NCI-H1092 treated with DMSO at 0.1 percent for 48 hours (cell line): ENCODE measurements around the gene INHBE.
"Not testable (repeated sequence)": the region's sequence is repeated elsewhere in the genome, so short reads cannot be mapped to it uniquely, and the experiment has no call there.

Source experiments
- DNase-seq: peaks from one replicate; lab custom pipeline; 2025; lab: John Stamatoyannopoulos, UW

The INHBE gene

DNA sequence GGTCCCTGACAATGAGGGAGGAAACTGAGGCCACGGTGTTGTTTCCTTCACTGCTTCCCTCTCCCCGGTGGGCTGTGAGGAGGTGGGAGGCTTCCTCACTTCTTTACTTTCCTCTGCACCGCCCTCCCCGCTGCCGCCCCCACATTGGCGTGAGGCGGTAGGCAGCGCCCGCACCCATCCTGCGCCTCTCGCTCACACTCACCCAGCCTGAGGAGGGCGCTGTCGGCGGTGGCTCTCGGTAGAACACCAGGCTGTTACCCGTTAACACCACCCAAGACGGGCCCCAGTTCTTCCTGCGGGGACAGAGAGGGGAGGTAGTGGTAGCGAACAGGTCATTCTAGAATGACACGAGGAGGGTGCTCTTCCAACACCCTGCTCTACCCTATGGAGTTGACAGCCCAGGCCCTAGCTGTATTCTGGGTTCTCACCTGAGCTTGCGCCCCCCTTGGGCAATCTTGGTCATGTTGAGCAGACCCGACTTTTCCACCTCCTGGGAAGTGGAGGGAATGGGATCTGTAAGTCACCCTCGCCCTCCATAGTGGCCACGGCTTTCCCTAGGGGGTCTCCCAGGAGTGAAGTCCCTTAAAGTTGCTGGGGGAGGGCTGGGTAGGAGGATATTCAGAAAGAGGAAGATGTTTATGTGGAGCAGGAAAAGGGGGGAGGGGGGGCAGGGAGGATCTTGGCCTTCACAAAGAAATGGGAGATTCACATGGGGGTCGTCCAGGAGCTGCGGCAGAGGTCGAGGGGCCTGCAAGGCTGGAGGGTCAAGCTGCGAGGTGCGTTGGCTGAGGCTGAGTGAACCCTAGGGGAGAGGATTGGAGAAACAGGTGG lies 21.3 kb downstream of the INHBE start:
- DNase-seq = no peak

DNA sequence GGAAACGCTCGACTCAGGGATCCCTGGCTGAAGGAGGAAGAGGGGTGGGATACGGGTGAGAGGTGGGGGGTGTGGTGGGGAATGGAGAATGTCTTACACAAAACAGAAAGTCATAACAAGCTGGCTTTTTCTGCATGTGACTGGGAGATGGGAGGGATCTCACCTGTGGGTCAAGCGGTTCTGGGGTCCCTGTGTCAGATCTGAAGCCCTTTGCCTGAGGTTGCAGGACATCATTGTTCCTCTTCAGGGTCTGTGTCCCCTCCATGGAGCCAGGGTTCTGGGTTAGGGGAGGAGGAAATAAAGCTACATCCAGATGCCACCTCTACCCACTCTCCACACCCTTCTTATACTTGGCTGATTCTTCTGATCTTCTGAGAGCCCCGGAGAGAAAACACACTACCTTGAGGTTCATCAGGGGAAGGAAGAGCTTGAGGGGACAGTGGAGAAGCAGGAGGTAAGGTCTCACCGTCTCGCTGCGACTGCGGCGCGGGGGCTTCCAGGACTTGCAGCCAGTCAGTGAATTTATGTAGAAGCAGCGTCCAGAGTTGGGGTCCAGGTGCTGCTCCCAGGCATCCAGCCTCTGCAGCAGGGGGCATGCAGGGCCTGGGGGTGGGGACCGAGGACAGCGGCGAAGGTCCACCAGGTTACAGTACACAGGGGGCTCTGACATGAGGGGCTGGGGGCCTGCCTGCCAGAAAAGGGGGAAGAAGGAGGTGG lies 22.0 kb downstream of the INHBE start:
- DNase-seq = no peak

GRCh38 chr12:57477710-57478681 lies 22.9 kb downstream of the INHBE start:
- DNase-seq = no peak

DNA sequence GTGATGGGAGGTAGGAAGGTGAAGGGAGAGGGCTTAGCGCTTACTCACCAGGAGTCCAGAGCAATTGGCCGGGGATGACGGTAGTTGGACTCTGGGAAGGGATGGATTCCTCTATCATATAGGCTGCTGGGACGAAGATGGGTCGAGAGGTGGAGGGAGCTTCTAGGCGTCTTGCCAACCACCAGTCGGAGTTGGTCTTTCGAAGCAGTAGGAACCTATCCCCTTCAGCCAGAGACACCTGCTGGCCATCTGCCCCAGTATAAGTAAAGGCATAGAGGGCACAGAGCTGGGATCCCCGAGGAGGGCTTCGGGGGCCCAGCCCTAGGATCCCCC lies 23.9 kb downstream of the INHBE start:
- DNase-seq = no peak

GRCh38 chr12:57479376-57480115 lies 24.4 kb downstream of the INHBE start, which contains the start of gene ARHGAP9:
ARHGAP9 (minus strand) TSS chr12:57479866; CDS start chr12:57479406, 460 bp downstream.
- no peak for DNase-seq

DNA sequence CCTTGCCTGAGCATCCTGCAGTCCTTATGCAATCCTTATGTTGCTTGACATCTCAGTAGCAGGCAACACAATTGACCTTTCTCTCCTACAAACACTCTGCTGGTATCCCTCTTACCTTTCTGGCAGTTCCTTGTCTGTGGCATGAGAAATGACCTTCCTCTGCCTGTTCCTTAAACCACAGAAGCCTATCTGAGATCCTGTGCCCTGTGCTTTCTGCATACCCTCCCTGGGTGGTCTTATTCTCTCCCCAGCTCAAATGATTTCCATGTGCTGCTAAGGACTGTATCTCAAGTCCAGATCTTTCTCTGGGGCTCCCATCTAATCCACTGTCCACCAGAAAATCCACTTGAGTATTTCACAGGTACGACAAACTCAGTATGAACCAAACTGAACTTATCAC lies 26.6 kb downstream of the INHBE start:
- no peak for DNase-seq

DNA sequence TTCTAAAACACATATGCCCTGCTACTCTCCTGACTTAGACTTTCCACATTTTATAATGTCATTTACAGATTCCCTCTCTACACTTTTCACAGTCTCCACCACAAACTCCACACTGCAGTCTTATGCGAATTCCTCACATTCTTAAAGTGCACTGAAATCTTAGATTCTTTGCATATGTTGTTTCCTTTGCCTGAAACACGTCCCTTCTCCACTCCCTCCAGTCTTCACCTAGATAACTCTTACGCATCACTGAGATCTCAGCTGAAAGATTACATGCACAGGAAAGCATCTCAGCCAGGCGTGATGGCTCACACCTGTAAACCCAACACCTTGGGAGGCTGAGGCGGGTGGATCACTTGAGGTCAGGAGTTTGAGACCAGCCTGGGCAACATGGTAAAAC lies 28.4 kb downstream of the INHBE start:
- DNase-seq = no peak

- DNase-seq = no peak
Observed at GRCh38 chr12:57485695-57486094, 30.6 kb downstream of the INHBE start.

GRCh38 chr12:57487055-57487596 lies 32.0 kb downstream of the INHBE start:
- DNase-seq = no peak

GRCh38 chr12:57487597-57488401 lies 32.7 kb downstream of the INHBE start, which contains the start of gene MARS1:
MARS1 (plus strand) TSS chr12:57488068; CDS start chr12:57488091, 23 bp downstream.
- DNase-seq = peak; percentile 93

GRCh38 chr12:57488402-57489156 lies 33.5 kb downstream of the INHBE start:
- DNase-seq = no peak

GRCh38 chr12:57489157-57489641 lies 34.1 kb downstream of the INHBE start:
- no peak for DNase-seq

DNA sequence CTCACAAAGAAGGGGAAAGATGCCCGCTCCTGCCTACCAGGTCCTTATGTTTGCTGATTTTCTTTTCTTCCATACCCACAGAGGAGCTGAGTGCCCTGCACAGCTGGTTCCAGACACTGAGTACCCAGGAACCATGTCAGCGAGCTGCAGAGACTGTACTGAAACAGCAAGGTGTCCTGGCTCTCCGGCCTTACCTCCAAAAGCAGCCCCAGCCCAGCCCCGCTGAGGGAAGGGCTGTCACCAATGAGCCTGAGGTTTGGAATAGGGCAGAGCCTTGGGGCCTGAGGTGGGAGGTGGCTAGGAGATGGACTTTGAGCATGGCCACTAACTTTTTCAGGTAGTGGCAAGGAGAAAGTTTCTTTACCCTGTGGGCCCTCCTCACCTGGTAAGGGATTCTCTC lies 35.0 kb downstream of the INHBE start:
- no peak for DNase-seq

- DNase-seq = no peak
Observed at GRCh38 chr12:57491393-57492280, 36.5 kb downstream of the INHBE start.

DNA sequence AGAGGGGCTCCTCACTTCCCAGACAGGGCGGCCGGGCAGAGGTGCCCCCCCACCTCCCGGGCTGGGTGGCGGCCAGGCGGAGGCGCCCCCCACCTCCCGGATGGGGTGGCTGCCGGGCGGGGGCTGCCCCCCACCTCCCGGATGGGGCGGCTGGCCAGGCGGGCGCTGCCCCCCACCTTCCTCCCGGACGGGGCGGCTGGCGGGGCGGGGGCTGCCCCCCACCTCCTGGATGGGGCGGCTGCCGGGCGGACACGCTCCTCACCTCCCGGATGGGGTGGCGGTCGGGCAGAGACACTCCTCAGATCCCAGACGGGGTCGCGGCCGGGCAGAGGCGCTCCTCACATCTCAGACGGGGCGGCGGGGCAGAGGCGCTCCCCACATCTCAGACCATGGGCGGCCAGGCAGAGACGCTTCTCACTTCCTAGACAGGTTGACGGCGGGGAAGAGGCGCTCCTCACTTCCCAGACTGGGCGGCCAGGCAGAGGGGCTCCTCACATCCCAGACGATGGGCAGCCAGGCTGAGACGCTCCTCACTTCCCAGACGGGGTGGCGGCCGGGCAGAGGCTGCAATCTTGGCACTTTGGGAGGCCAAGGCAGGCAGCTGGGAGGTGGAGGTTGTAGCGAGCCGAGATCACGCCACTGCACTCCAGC lies 40.1 kb downstream of the INHBE start:
- DNase-seq = not testable (repeated sequence)

- no peak for DNase-seq
Observed at GRCh38 chr12:57496822-57497221, 41.7 kb downstream of the INHBE start.

GRCh38 chr12:57497223-57498131 lies 42.4 kb downstream of the INHBE start:
- DNase-seq = no peak
